Upper lobe of left lung (tissue), 6 donors: ENCODE measurements around the gene M1AP. TPM values are rescaled to one million over a fixed set of nuclear protein-coding genes. Genes with fewer than 3 reads are reported as not detected.
"Not testable (repeated sequence)": the region's sequence is repeated elsewhere in the genome, so short reads cannot be mapped to it uniquely, and the experiment has no call there.

Experiments used
- ATAC-seq, 2 donors: fragments of 200-7000 bp; cut with Tn5 transposase; one replicate each; pipeline ENCODE4 v1.9.1; 2022; ENCODE audit warnings: mild to moderate bottlenecking in 2 of 2, moderate library complexity in 2 of 2; ENCODE audit not compliant: low FRiP score in 2 of 2
- DNase-seq, 2 donors: peaks; one replicate each; pipeline ENCODE4 v3.0.0-alpha.2; 2019 to 2020
- H3K27ac ChIP-seq, 4 donors: fragments of 200-600 bp; sonication (generic); one replicate each; pipeline ENCODE4 v1.5.1; 2016 to 2019
- H3K27me3 ChIP-seq, 4 donors: fragments of 200-600 bp; sonication (generic); one replicate each; pipeline ENCODE4 v1.5.1; 2017 to 2019
- H3K36me3 ChIP-seq, 4 donors: fragments of 200-600 bp; sonication (generic); one replicate each; pipeline ENCODE4 v1.5.1; 2016 to 2019
- H3K4me1 ChIP-seq, 4 donors: fragments of 200-600 bp; sonication (generic); one replicate each; pipeline ENCODE4 v1.5.1; 2018 to 2019
- H3K4me3 ChIP-seq, 4 donors: fragments of 200-600 bp; sonication (generic); one replicate each; pipeline ENCODE4 v1.5.1; 2017 to 2019; ENCODE audit warnings: mild to moderate bottlenecking in 2 of 4, moderate library complexity in 1 of 4
- H3K9me3 ChIP-seq, 4 donors: fragments of 200-600 bp; sonication (generic); one replicate each; pipeline ENCODE4 v1.5.1; 2018 to 2019
- CTCF ChIP-seq, 6 experiments: fragments of 450-650 bp in 4 of 6; fragments of 200-600 bp in 2 of 6; sonication (generic) in 2 of 6; IDR thresholded peaks; one replicate each; pipeline ENCODE4 v1.5.1; 2016 to 2019; ENCODE audit warnings: antibody characterized with exemption in 6 of 6
- EP300 ChIP-seq, 4 donors: sonication (generic); formaldehyde crosslinking; IDR thresholded peaks; one replicate each; pipeline ENCODE4 v1.5.1; 2017; ENCODE audit warnings: antibody characterized with exemption in 4 of 4, control low read depth in 2 of 4
- POLR2A ChIP-seq, 4 donors: fragments of 450-650 bp; IDR thresholded peaks; one replicate each; pipeline ENCODE4 v1.5.1; 2016 to 2017; ENCODE audit warnings: antibody characterized with exemption in 4 of 4, mild to moderate bottlenecking in 2 of 4
- POLR2AphosphoS5 ChIP-seq, 2 donors: sonication (generic); formaldehyde crosslinking; IDR thresholded peaks; one replicate each; pipeline ENCODE4 v1.5.1; 2017; ENCODE audit warnings: antibody characterized with exemption in 2 of 2
- WGBS, 2 donors: methylation state at CpG; one replicate each; pipeline ENCODE4 v1.1.5; 2017 to 2018; 5-methylcytosine and 5-hydroxymethylcytosine counted together
- total RNA-seq, 6 donors: library from RNA; depleted of rRNA in 4 of 6; stranded (reverse); fragments of >200 nt in 4 of 6; gene quantifications; one replicate each; pipeline versions ENCODE4 v1.1.0 to v1.2.1, GENCODE V29; 2016 to 2021
- donor health status: DM: no; HTN: no; CAD: no; lungs with moderate emphysema.
- donor health status: DM: no; HTN: yes; CAD: no; lungs with severe emphysema.

M1AP gene
- total RNA-seq, 6 donors from 2014 or later, result 0.91 to 6.3 (median 2.2) TPM; not detected in 2

DNA sequence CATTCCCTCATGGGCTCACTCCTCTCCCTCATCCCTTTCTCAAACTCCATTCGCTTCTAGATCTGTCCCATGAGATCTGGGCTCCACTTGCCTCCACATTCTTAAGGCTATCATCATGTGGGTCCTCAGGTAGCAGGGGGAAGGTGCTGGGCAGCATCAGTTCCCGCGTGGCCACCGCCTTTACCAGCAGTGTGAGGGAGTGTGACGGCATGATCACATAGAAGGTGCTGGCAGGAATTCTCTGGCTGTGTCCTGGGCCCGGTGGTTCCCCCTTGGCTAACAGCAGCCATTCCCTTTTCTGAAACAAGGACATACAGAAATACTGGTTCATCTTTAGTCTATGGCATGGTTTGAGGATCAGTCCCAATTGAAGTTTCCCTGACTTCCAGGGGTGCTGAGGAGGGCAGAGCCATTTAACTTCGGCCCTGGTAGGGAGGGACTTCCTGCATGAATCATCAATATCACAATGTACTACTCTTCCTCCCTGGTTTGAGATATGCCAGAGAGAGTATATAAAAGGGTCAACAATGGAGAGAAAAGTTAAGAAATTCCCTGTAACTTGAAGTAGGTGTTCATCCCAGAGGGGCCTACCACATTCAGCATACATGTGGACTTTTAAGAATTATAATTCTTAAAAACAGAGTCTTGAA is 85.9 kb downstream of the M1AP start:
- H3K36me3 ChIP-seq, result no peaks in the 10 kb centered on the region
- no peaks in the 10 kb centered on the region for H3K27me3 ChIP-seq
- DNase-seq (no peak), ATAC-seq (no peak)
- no peaks in the 10 kb centered on the region for H3K9me3 ChIP-seq
- TF ChIP-seq POLR2A (IDR thresholded peaks at IDR 0.05), result no peak
- no peak for TF ChIP-seq POLR2AphosphoS5 (IDR thresholded peaks at IDR 0.05)
- no peak for TF ChIP-seq EP300 (IDR thresholded peaks at IDR 0.05)
- no peak for TF ChIP-seq CTCF (IDR thresholded peaks at IDR 0.05)
- H3K4me3 ChIP-seq, result no peak overlapping the region
- H3K27ac ChIP-seq, result no peak overlapping the region
- WGBS, 2 donors, result 85 to 86% methylated on average over 7 of the region's 7 CpGs
- no peaks in the 10 kb centered on the region for H3K4me1 ChIP-seq

DNA sequence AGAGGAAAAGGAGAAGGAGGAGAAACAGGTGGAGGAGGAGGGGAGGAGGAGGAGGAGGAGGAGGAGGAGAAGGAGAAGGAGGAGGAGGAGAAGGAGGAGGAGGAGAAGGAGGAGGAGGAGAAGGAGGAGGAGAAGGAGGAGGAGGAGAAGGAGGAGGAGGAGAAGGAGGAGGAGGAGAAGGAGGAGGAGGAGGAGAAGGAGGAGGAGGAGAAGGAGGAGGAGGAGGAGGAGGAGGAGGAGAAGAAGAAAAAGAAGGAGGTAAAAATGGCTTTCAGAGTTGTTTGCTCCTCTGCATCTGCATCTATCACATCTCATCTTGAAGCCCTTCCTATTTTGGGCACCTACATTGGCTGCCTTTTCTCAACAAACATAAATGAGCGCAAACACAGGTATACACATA is 87.1 kb downstream of the M1AP start:
- ATAC-seq, result not testable (repeated sequence)

DNA sequence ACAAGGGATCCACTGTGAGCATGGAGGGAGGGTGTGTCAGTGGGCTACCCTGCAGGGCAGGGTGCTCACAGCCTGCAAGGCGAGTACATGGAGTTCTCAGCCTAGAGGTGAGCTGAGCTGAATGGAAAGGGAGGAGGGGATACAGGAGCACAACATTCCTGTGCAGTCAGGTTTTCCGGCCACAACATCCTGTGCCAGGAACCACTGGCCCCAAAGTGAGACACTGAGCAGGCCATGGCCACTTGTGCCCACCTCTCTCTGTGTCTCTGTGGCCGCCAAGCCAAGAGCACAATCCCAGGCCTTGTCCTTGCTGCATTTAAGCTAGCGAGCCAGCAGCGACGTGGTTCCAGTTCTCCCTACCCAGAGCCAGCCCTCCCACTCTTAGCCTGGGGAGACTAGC is 87.5 kb downstream of the M1AP start:
- peaks cover 0 to 9% (median 7%) of the 10 kb centered on the region in 4 donors for H3K36me3 ChIP-seq
- DNase-seq (no peak), ATAC-seq (no peak)
- no peak overlapping the region for H3K27ac ChIP-seq
- H3K27me3 ChIP-seq, result no peaks in the 10 kb centered on the region
- peaks cover under 1 to 12% (median 3%) of the 10 kb centered on the region in 4 donors for H3K4me1 ChIP-seq
- no peaks in the 10 kb centered on the region for H3K9me3 ChIP-seq
- WGBS, 2 donors, result 66 to 68% methylated on average over 6 of the region's 6 CpGs
- no peak overlapping the region for H3K4me3 ChIP-seq
- no peak for TF ChIP-seq POLR2A (IDR thresholded peaks at IDR 0.05)
- no peak for TF ChIP-seq POLR2AphosphoS5 (IDR thresholded peaks at IDR 0.05)
- no peak for TF ChIP-seq CTCF (IDR thresholded peaks at IDR 0.05)
- TF ChIP-seq EP300 (IDR thresholded peaks at IDR 0.05), result no peak

More for the DNA sequence above, 87.1 kb downstream of the M1AP start:
- not testable (repeated sequence) for H3K27ac ChIP-seq, H3K9me3 ChIP-seq, H3K4me3 ChIP-seq, H3K36me3 ChIP-seq, H3K4me1 ChIP-seq, DNase-seq, H3K27me3 ChIP-seq
- 96 to 100% methylated on average over 1 of the region's 1 CpG for WGBS, 2 donors

DNA sequence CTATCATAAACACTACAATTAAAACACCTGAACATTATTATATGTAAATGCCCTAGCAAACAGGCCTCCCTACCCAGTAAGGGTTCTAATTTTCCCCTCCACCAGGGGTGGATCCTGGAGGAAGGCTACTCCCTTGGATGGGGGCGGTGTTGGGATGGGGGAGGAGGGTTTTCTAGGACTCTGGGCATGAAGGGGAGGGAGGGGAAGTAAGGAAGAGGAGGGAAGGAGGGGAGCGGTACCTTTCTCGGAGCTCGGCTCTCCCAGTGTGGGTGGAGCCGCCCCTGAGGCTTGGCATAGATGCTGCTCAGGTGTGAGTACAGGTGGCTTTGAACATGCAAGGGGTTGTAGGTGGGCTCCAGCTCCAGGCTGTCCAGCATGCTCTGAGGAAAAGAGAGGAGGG is 88.2 kb downstream of the M1AP start:
- WGBS, 2 donors, result 53 to 54% methylated on average over 5 of the region's 5 CpGs
- Histone ChIP-seq H3K4me1 (peaks cover 5 to 17% (median 8%) of the 10 kb centered on the region in 4 donors), H3K4me3 (no peak overlapping the region), H3K27me3 (no peaks in the 10 kb centered on the region), H3K9me3 (no peaks in the 10 kb centered on the region), H3K27ac (no peak overlapping the region), H3K36me3 (peaks cover 0 to 9% (median 7%) of the 10 kb centered on the region in 4 donors)
- DNase-seq (no peak), ATAC-seq (no peak)
- TF ChIP-seq CTCF (IDR thresholded peaks at IDR 0.05) (no peak), EP300 (IDR thresholded peaks at IDR 0.05) (no peak), POLR2A (IDR thresholded peaks at IDR 0.05) (no peak)

DNA sequence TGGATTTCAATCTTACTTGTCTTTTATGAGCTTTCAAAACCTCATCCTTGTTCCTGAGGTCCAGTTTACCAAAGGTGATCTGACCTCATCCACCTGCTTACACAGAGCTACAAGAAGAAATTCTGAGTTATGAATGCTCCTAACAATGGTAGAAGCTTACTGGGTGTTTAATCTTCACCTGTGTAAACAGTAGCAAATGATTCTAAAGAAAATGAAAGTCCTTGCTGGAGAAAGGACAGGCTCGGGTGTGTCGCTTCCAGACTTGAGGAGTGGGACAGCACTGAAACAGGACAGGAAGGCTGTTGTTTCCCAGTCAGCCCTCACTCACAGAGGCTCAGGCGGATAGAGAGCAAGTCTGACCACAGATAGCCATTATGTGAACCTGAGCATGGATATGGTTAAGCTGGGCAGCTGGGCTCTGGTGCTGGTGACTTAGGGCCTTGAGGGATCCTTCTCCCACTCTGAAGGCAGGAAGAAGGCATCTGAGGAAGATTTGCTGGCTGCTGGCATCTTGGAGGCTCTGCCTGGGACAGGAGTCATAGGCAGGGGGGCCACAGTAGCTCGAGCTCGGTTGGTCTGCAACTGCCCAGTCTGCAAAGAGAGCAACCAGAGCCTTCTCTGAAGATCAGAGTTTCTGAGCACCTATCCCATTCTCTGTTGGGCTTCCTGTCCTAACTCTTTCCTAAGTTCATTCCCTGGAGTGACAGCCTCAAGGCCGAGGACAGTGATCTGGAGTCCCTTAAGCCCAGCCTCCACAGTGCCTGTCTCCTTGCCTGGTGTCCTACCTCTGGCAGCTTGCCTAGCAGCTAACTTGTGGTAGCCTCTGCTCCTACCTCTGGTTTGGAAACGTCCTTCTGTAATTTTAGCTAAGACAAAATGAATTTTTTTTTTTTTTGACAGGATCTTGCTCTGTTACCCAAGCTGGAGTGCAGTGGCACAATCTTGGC is 89.6 kb downstream of the M1AP start:
- Histone ChIP-seq H3K9me3 (no peaks in the 10 kb centered on the region), H3K27me3 (no peaks in the 10 kb centered on the region), H3K27ac (no peak overlapping the region), H3K4me1 (peaks cover 7 to 21% (median 9%) of the 10 kb centered on the region in 4 donors), H3K4me3 (no peak overlapping the region), H3K36me3 (peaks cover 0 to 9% (median 7%) of the 10 kb centered on the region in 4 donors)
- no peak for DNase-seq
- 58 to 73% methylated on average over 5 to 7 of the region's 7 CpGs for WGBS, 2 donors
- no peak for ATAC-seq
- TF ChIP-seq POLR2A (IDR thresholded peaks at IDR 0.05) (no peak), EP300 (IDR thresholded peaks at IDR 0.05) (no peak), POLR2AphosphoS5 (IDR thresholded peaks at IDR 0.05) (no peak), CTCF (IDR thresholded peaks at IDR 0.05) (no peak)
